HG03135 (cell line): ENCODE results near the gene GRB14.
"Not testable (repeated sequence)": the region's sequence is repeated elsewhere in the genome, so short reads cannot be mapped to it uniquely, and the experiment has no call there.

Experiments
- ATAC-seq: cut with Tn5 transposase; IDR thresholded peaks from one replicate; pipeline ENCODE4 v1.9.1; 2021; ENCODE audit warnings: mild to moderate bottlenecking, moderate library complexity; ENCODE audit not compliant: unreplicated experiment

GRB14 gene

GRCh38 chr2:164498836-164499235 lies 122.4 kb downstream of the GRB14 start:
- no peak for ATAC-seq

DNA sequence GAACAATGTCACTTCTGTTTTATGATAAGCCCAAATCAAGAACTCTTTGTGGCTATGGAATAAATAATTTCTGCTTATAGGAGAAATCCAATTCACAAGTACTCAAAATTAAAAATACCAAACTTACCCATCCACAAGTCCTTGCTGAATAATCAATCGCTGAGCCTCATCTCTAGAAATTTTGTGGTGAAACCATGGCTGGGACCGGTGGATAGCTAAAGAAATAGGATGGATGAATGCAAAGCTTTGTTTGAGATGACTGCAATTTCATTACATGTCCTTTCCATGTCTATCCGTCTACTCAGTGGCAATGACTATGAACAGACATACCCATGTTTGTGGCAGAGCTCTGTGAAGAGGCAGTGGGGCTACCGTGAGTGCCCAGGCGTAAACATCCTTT lies 124.4 kb downstream of the GRB14 start:
- no peak for ATAC-seq

GRCh38 chr2:164496421-164496820 lies 124.9 kb downstream of the GRB14 start:
- no peak for ATAC-seq

DNA sequence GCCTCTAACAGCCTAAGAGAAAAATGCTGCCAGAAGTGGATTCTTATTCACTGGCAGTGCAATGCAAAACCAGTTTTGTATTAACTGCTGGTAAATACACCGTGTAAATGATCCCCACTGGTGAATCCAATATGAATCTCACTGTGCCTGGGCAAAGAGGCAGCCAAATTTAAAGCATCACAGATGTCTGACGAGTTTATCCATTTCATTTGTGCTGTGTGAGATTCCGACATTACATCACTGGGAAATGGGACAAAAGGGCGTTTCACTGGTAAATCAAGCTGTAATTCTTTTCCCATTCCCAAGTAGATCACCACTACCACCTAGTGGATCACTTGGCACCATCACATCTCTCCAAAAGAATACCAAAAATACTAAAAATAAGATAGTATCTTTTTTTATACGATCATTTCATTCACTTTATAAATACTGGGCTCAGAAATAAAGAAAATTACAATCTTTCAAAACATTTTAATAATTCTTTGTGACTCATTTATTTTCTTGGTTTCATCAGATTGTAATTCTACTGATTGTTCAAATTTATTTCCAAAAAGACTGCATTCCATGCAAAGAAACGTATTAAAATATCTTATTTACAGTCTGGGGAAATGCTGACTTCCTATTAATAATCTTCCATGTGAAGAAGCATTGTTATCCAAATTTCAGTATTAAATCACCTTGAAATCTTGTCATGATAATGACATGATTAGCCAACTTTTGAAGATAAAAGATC lies 125.6 kb downstream of the GRB14 start:
- ATAC-seq: no peak

GRCh38 chr2:164485541-164485940 lies 135.7 kb downstream of the GRB14 start:
- ATAC-seq: no peak

- ATAC-seq: no peak
Measured at GRCh38 chr2:164479460-164479859, 141.8 kb downstream of the GRB14 start.

GRCh38 chr2:164478205-164478604 lies 143.1 kb downstream of the GRB14 start:
- no peak for ATAC-seq

- ATAC-seq: no peak
Measured at GRCh38 chr2:164474873-164475272, 146.4 kb downstream of the GRB14 start.

DNA sequence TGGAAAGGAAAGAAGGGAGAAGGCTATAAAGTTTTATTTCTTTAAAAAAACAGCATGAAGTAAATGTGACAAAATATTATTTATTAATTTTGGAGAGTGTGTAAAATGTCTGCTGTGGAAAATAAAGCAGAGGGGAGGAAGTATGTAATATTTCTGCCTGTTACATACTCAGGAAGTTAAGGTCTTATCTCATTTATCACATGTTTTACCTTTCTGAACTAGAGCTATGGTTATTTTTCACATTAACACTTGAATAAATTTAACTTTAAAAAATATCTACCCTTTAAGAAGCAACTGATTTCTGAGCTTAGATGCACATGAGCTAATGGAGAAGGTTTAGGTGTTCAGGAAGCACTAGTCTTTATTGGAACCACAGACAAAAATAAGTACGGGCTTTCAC lies 148.3 kb downstream of the GRB14 start:
- no peak for ATAC-seq

- ATAC-seq: not testable (repeated sequence)
Measured at GRCh38 chr2:164465047-164465446, 156.2 kb downstream of the GRB14 start.

- no peak for ATAC-seq
Measured at GRCh38 chr2:164464376-164464775, 156.9 kb downstream of the GRB14 start.

GRCh38 chr2:164458792-164459191 lies 162.5 kb downstream of the GRB14 start:
- no peak for ATAC-seq

DNA sequence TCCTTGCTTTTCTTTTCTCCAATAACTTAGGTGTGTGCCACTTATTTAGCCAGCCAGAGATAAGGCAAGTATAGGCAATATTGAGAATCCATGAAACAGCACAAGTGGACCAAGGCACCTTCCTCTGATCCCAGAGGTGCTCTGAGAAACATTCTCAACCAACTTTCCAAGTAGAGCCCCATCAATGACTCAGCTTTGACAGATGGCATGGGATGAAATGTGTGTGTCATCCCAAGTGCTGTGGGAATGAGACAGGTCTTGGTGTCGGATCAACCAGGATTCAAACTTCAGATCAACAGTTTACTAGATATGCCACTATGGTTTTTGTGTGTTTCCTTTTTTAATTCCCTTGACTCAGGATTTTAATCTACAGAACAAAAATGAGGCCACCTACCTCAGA lies 164.0 kb downstream of the GRB14 start:
- no peak for ATAC-seq

DNA sequence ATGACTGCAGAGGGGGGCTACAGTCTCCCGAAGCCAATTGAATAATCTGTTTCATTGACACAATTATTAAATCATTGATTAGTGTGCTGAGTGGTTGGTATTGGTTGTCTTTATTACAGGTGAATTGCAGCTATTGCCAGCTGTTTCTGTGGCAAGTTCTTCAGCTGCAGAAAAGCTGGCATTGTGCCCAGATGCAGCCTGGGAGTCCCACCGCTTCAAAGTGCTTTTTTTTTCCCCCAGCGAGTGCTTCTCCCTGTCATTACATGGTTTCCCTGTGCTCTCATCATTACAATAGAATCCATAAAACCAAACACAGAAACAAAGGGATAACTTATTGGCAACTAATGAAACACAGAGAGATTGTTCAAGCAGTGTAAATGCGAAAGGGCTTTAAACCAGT lies 164.7 kb downstream of the GRB14 start:
- no peak for ATAC-seq

- ATAC-seq: no peak
Measured at GRCh38 chr2:164453656-164454305, 167.5 kb downstream of the GRB14 start.

DNA sequence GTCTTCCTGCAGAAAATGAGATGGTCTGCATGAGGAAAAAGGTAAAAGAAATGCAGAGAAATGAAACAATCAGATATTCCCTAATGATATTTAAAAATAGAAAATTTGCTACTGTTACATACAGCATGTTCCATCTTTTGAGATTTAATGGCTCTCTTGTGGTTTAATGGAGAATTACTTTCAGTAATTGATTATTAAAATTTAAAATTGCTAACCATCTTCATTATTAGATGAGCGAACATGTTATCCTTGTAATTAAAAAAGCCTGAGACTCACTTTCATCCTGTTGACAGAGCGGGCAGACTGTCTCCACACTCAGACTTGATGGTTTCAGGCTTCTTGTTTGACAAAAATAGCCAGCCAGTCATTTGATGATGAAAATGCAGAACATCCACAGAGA lies 171.0 kb downstream of the GRB14 start:
- no peak for ATAC-seq

GRCh38 chr2:164449706-164450105 lies 171.6 kb downstream of the GRB14 start:
- no peak for ATAC-seq

DNA sequence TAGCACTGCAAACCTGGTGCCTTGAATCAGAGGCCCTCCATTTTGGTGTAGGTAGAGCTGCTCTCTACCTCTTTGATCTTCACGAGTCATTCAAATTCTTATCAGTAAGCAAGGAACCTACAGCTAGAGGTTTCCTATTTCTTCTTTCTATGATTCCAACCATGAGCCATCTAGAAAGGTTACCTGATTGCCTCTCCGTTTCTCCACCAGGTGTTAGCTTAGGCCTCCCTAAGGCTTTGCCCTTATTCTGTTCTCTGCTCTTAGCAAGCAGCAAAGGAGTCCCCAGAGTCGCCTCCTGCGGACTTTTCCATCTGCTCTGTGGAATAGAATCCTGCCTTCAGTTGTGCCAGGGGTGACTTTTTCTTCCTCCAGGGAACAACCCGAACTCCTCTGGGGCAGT lies 173.6 kb downstream of the GRB14 start:
- no peak for ATAC-seq
